ENCODE data around the gene SPEN. TPM values are rescaled to one million over a fixed set of nuclear protein-coding genes. Genes with fewer than 3 reads are reported as not detected.

Gene SPEN
- total and polyA plus RNA-seq, 2 of the 13 experiments (the other 11 are each of a cell fraction or from before 2014, with no cell fraction given): 4.8 to 14.0 TPM

- TF ChIP-seq ZNF382 (CRISPR knock-in tag; IDR thresholded peaks at IDR 0.05; ENCODE audit: borderline replicate concordance): no peak
- TF ChIP-seq RORA (CRISPR knock-in tag; IDR thresholded peaks at IDR 0.05): no peak
- peak; percentile 92 for TF ChIP-seq TBX2 (CRISPR knock-in tag; IDR thresholded peaks at IDR 0.05; ENCODE audit: borderline replicate concordance)
- TF ChIP-seq NCOA5 (CRISPR knock-in tag; IDR thresholded peaks at IDR 0.05): no peak
- TF ChIP-seq, protein P1, sequence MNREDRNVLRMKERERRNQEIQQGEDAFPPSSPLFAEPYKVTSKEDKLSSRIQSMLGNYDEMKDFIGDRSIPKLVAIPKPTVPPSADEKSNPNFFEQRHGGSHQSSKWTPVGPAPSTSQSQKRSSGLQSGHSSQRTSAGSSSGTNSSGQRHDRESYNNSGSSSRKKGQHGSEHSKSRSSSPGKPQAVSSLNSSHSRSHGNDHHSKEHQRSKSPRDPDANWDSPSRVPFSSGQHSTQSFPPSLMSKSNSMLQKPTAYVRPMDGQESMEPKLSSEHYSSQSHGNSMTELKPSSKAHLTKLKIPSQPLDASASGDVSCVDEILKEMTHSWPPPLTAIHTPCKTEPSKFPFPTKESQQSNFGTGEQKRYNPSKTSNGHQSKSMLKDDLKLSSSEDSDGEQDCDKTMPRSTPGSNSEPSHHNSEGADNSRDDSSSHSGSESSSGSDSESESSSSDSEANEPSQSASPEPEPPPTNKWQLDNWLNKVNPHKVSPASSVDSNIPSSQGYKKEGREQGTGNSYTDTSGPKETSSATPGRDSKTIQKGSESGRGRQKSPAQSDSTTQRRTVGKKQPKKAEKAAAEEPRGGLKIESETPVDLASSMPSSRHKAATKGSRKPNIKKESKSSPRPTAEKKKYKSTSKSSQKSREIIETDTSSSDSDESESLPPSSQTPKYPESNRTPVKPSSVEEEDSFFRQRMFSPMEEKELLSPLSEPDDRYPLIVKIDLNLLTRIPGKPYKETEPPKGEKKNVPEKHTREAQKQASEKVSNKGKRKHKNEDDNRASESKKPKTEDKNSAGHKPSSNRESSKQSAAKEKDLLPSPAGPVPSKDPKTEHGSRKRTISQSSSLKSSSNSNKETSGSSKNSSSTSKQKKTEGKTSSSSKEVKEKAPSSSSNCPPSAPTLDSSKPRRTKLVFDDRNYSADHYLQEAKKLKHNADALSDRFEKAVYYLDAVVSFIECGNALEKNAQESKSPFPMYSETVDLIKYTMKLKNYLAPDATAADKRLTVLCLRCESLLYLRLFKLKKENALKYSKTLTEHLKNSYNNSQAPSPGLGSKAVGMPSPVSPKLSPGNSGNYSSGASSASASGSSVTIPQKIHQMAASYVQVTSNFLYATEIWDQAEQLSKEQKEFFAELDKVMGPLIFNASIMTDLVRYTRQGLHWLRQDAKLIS (CRISPR knock-in tag; IDR thresholded peaks at IDR 0.05): no peak
- TF ChIP-seq, protein P2, sequence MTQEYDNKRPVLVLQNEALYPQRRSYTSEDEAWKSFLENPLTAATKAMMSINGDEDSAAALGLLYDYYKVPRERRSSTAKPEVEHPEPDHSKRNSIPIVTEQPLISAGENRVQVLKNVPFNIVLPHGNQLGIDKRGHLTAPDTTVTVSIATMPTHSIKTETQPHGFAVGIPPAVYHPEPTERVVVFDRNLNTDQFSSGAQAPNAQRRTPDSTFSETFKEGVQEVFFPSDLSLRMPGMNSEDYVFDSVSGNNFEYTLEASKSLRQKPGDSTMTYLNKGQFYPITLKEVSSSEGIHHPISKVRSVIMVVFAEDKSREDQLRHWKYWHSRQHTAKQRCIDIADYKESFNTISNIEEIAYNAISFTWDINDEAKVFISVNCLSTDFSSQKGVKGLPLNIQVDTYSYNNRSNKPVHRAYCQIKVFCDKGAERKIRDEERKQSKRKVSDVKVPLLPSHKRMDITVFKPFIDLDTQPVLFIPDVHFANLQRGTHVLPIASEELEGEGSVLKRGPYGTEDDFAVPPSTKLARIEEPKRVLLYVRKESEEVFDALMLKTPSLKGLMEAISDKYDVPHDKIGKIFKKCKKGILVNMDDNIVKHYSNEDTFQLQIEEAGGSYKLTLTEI (CRISPR knock-in tag; conservative IDR thresholded peaks at IDR 0.05): no peak
- no peak for TF ChIP-seq LBX2 (CRISPR knock-in tag; IDR thresholded peaks at IDR 0.05; ENCODE audit: borderline replicate concordance)
- TF ChIP-seq NCOA2 (CRISPR knock-in tag; IDR thresholded peaks at IDR 0.05): peak; percentile 75; the same call in 1 of the 2 replicates
- TF ChIP-seq POLR2AphosphoS5 (IDR thresholded peaks at IDR 0.05; ENCODE audit: low read depth, low read length): peak; percentile 57; the same call in 1 of the 2 replicates
- TF ChIP-seq ZBTB3 (CRISPR knock-in tag; IDR thresholded peaks at IDR 0.05; ENCODE audit: borderline replicate concordance, low read depth): peak; percentile 99
Measured at GRCh38 chr1:15799928-15800835, 47.3 kb upstream of the SPEN start (continued).
